NCI-H446 (cell line): ENCODE results near the gene LRRC8A.
"Not testable (repeated sequence)": the region's sequence is repeated elsewhere in the genome, so short reads cannot be mapped to it uniquely, and the experiment has no call there.

Experiments used
- DNase-seq, 2 experiments: peaks; one replicate each; lab custom pipeline; 2025; lab: John Stamatoyannopoulos, UW

Gene LRRC8A

DNA sequence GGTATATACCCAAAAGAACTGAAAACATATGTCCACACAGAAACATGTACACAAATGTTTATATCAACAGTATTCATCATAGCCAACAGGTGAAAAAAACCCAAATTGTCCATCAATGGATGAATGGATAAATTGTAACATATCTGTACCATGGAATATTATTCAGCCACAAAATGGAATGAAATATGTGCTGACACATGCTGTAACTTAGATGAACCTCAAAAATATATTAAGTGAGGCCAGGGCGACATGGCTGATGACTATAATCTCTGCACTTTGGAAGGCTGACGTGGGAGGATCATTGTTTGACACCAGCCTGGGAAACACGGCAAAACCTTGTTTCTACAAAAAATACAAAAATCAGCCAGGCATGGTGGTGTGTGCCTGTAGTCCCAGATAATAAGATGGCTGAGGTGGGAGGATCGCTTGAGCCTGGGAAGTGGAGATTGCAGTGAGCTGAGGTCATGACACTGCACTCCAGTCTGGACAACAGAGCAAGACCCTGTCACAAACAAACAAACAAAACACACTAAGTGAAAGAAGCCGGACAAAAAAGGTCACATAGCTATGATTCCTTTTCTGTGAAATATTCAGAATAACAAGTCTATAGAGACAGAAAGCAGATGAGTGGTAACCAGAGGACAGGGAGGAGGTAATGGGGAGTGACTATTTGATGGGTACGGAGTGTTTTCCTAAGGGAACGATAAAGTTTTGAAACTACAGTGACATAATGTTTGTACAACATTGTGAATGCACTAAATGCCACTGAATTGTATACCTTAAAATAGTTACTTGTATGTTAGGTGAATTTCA is 11.6 kb upstream of the LRRC8A start:
- no peak for DNase-seq

DNA sequence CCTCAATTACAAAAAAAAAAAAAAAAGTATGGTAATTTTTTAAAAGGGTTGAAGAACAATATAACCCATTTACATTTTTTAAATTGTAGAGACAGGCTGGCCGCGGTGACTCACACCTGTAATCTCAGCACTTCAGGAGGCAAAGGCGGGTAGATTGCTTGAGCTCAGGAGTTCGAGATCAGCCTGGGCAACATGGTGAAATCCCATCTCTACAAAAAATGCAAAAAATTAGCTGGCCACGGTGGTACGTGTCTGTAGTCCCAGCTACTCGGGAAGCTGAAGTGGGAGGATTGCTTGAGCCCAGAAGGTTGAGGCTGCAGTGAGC is 11.0 kb upstream of the LRRC8A start:
- DNase-seq, result not testable (repeated sequence)

DNA sequence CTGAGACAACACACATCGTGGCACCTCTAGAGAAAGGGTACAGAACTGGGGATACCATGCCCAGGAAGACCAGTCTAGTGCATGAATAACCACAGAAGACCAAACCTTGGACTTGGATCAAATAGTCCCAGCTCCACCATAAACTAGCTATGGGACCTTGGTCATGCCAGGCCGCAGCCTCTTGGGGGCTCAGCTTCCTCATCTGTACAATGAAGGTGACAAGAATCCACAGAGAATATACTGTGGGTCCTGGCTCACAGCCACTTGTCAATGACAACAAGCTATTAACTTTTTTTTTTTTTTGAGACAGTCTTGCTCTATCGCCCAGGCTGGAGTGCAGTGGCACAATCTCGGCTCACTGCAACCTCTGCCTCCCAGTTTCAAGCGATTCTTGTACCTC is 4.1 kb upstream of the LRRC8A start:
- DNase-seq, result no peak

DNA sequence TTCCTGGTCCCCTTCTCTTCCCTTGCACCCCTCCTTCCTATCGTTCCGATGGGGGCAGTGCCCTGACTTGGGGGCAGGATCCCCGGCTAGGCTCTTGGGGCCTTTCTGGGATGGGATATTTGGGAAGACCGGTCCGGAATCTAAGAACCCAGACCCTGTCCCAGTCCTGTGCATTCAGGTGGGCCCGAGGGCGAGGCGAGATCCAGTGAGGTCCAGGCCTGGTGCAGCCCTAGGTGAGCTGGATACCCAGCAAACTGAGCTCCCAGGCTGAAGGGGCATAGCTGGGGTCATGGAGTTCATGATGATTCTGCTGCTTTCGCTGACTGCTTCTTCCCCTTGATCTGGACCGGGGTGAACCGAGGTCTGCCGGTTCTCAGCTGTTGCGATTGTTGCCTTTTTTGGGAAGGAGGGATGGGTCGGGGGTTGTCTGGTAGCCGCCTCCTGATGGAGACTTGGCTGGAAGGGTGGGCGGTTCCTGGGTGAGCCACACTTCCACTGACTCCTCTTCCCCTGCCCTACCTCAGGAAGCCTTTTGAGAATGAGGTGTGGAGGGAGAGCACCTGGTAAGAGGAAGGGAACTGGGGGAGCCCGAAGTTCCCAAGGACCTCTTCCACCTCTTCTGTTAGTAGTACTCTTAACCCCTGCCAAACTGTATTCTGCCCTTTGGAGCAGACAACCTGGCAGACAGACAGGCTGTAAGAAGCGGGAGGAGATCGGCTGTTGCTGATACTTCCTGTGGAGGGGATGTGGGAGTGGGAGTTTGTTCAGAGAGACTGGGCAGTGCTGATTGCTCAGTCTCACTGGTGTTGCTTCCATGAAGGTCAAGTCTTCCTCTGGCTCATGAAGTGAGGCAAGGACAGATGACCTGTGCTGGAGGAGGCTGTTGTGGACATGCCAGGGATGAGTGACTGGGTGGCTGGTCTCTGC is 1.0 kb downstream of the LRRC8A start:
- DNase-seq, result no peak

DNA sequence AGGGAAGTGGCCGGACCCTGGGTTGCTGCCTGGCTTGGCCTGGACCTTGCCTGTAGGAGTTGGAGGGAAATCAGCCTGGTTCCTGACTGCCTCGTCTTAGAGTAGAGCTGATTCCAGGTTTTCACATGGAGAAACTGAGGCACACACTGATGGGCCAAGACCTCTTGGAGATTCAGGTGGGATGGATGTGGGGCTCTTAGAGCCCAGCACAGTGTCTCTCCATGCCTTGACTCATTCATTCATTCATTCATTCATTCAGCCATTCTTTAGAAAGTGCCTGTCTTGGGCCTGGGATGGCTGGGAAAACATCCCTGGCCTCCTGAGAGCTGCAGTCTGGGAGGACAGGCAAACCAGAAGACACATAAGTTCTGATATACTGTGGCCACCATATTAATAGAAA is 2.2 kb downstream of the LRRC8A start:
- DNase-seq, result no peak

DNA sequence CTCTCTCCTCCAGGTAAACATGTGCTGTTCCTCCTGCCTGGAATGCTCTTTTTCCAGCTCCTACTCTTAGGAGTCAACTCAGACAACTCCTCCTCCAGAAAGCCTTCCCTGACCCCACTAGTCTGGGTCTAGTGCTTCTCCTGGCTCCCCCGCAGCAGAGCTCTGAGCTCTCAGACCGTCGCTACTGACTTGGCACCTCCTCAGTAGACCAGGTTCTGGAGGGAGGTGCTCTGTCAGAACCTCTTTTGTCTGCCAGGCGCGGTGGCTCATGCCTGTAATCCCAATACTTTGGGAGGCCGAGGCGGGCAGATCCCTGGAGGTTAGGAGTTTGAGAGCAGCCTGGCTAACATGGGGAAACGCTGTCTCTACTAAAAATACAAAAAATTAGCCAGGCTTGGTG is 3.4 kb downstream of the LRRC8A start:
- DNase-seq, result no peak

DNA sequence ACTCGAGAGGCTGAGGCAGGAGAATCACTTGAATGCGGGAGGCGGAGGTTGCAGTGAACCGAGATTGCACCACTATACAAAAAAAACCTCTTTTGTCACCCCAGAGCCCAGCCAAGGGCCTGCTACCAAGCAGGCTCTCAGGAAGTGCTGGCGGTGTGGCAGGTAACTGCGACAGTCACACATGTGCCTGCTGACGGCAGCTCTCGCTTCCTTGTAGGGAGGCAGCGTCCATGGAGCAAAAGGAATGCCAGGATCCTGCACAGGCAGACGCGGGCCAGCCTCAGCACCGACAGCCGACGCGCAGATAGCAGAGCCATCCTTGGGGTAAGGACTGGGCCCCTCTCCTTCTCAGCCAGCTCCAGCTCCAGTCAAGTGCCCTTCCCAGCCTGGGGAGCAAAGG is 3.9 kb downstream of the LRRC8A start:
- no peak for DNase-seq

DNA sequence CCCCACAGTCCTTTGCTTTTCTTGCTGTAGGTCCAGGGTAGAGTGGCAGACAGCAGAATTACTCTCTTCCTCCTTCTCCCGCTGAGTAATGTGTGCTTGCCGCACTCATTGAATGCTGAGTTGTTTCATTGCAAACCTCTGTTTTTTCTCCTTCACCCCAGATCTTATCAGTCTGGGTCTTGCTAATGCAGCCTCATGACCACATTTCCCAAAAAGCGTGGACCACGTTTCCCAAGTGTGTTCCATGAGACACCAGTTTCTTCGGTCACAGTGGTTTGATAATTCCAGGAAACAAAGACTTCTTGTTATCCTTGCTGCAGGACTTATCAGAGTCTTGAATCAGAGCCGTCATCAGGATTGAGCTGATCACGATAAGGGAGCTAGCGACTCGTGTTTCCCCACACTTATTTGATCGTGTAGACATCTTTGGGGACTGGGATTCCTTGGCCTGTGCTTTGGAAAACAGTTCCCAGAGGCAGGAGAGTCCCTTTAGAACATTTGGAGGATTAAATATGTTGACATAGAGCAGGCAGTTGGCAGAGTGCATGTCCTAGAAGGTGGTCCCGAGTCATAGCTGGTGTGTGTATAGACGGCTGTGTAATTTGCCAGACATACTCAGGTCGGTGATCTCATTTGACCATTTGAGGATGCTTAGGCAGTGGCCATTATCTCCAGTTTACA is 4.4 kb downstream of the LRRC8A start:
- no peak for DNase-seq

DNA sequence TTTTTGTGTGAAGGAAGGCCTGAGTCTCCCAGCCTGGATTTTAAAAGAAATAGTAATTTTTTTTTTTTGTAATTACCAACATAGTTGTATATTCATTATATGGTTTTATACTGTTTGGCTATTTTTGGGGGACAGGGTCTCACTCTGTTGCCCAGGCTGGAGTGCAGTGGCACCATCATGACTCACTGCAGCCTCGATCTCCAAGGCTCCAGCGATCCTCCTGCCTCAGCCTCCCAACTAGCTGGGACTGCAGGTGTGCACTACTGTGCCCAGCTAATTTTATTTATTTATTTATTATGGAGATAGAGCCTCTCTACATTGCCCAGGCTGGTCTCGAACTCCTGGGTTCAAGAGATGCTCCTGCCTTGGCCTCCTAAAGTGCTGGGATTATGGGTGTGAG is 5.1 kb downstream of the LRRC8A start:
- DNase-seq, result no peak

DNA sequence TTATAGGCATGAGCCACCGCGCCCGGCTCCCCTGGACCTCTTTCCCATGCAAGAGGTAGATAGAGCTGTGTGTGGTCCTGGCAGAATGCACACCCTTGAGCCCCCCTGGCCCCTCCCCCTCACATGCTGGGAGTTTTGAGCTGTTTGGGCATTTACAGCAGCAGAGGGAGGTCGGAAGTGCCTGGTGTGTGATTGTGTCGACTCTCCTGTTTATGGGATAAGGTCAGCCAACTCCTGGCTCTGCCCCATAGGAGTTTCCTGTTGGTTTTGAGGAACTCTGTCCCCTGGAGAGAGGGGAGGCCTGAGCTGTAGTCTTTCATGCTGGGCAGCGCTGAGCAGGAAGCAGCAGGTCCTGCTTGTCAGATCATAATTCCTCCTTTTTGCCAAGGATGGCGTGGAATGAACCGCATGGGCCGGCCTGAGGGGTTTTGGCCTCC is 6.0 kb downstream of the LRRC8A start:
- no peak for DNase-seq

DNA sequence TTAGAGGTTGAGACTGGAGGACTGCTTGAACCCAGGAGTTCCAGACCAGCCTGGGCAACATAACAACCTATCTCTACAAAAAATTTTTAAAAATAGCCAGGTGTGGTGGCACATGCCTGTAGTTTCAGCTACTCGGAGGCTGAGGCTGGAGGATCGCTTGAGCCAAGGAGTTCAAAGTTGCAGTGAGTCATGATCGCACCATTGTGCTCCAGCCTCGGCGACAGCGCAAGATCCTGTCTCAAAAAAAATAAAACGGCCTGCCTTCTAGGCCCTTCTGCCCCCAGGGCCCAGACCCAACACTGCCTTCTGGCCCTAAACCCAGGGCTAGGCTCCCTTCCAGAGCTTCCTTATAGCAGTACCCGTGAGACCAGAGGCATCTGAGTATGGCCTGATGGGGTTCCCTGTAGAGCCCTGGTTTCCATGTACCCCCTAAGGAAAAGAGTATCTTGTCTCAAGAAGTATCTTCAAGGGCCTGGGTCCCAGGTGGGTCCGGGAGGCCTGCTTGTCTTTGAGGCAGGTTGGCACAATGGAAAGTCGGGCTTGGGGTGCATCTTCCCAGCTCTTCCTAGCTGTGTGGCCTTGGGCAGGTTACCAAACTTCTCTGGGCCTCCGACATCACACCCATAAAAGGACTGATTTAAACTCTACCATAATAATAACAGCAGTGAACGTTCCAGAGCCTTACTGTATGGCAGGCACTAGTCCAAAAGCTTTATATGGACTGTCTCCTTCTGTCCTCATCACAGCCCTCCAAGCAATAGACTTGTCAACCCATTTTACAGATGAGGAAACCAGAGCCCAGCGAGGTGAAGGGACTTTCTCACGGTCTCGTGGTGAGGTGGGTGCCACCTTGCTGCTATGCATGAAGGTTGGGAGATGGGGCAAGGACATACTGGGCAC is 9.6 kb downstream of the LRRC8A start:
- DNase-seq, result no peak

DNA sequence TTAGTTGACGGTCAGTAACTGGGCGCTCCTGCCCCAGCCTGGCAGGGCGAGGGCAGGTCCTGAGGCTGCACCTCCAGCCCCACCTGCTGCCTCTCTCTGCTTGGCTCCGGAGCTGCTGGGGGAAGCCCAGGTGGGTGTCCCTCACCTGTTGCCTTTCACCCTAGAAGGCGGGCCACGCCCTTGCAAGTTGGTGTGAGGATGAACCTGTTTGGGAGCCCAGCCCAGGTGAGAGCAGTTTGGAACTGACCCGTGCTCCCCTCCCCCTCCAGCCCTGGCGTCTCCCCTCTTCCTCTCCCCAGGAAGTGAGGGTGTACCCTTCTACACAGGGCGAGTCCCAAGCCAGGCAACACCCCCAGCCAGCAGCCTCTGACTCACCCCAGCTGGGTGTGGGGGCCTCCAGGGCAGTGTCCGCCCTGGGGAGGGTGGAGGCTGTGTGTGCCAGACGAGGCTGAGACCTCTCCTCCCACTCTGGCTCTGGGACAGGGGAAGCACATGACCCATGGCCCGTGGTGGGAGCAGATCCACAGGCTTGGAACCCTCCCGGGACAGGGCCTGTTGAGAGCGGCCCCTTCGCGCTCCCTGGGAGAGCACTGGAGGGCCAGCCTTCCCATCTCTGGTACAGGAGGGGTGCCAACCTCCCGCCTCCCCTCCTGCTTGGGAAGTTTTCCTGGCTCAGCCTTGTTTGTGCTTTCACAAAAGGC is 10.4 kb downstream of the LRRC8A start:
- peak in 1 of 2 experiments; percentile 11 for DNase-seq

DNA sequence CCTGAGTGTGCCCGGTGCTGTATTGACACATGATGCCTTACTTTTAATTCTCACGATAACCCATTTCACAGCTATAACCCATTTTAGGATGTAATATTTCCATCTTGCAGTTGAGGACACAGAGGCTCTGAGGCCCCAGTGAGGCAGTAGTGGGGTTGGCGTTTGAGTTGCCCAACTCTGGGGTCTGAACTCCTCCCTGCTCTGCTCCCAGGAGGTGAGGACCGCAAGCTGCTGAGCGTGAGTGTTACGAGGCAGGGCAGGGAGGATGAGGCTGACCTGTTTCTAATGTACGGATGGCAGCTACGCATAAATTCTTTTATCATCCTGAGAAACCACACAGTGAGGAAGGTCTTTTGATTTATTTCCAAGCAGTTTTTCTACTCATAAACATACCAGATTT is 11.4 kb downstream of the LRRC8A start:
- no peak for DNase-seq

DNA sequence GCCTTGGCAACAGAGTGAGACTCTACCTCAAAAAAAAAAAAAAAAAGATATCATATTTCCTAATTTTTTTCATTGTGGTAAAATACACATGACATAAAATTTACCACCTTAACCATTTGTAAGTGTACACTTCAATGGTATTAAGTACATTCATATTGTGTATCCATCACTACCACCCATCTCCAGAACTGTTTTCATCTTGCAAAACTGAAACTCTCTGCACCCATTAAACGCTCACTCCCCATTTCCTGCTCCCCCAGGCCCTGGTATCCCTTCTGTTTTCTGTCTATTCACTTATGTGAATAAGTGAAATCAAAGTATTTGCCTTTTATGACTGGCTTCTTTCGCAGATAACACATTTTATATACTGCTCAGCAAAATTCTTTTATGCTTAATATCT is 12.8 kb downstream of the LRRC8A start:
- no peak for DNase-seq

DNA sequence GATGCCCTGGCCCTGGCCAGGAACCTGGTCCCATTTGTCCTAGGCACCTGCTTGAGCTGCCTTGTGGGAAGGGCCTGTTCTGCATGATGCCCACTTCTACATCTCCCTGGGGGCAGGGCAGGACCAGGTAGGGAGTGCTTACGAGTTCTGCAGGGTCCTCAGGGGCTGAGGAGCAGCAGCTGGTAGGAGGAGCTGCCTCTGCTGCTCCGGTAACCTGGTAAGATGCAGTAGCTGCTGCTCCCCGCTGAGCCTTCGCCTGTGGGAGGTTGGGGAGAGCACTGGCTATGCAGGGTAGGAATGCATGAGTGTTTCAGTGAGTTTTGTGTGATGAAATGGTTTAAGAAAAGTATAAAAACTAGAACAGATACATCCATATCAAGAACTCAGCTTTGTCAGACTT is 13.6 kb downstream of the LRRC8A start:
- DNase-seq, result no peak

DNA sequence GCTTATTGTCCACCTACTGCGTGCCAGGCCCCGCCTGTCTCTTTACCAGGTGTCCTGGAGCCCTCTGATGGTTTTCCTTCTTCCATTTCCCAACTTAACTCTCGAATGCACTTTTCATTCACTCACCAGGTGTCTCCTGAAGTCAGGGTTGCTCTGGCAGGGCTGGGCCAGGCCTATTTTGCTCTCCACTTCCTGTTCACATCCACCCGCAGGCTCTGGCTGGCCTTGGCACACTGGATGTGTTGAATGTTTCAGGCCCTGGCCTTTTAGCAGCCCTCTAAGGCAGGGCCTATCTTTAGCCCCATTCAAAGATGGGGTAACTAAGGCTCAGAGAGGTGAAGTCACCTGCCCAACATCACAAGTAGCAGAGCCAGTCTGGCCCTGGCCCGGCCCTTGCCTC is 16.4 kb downstream of the LRRC8A start:
- DNase-seq, result no peak

DNA sequence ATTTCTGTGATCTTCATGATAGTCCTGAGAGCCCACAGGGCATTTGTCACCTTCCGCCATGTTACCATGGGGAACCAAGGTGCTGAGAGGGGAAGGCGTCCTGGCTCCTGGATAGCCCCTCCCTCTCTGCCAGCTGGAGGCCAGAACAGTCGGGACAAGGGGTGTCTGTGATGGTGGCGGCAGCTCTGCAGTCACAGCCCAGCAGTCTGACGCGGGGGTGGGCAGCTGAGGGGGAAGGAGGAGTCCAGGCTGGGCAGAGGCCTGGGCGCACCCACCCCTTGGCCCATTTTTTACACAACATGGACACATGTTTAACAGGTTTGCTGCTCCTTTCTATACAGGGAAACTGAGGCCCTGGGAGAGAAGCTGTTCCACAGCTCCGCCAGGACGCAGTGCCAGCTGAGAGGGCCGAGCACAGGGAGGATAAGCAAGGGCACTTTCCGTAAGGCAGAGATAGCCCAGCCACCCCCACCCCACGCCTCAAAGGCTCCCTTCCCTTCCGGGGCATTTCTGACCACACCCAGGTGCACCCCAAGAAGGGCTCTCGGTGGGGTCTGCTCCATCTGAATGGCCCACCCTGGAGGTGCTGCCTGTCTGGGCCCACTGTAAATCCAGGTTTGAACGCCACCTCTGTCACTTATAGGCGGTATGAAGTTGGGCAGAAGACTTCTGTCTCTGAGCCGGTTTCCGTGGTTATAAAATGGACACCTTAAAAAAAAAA is 17.1 kb downstream of the LRRC8A start:
- no peak for DNase-seq

DNA sequence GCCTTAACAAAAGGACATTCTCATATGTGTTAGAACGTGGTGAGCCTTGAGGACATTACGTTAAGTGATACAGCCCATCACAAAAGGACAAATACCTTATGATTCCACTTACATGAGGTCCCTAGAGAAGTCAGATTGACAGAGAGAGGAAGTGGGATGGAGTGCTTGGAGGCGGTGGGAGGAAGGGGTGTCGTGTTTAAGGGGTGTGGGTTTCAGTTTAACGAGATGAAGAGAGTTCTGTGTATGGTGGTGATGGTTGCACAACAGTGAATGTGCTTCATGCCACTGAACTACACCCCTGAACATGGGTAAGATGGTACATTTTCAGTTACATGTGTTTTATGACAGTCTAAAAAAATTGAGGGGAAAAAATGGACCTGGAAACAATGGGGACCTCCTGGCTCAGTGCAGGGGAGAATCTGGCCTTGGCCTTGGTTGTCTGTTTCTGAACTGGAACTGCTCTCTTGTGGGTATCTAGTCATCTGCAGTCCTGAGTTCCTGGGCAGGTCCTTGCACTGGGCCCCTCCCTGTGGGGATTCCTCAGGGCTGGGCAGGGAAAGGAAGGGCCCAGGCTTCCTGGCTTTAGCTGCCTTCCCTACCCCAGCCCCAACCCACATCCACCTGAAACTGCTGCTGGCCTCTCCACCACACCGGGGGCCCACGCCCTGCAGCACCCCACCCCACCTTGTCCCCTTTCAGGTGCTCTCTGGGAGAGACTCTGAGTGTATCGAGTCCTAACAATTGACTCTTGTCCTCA is 17.8 kb downstream of the LRRC8A start:
- no peak for DNase-seq

DNA sequence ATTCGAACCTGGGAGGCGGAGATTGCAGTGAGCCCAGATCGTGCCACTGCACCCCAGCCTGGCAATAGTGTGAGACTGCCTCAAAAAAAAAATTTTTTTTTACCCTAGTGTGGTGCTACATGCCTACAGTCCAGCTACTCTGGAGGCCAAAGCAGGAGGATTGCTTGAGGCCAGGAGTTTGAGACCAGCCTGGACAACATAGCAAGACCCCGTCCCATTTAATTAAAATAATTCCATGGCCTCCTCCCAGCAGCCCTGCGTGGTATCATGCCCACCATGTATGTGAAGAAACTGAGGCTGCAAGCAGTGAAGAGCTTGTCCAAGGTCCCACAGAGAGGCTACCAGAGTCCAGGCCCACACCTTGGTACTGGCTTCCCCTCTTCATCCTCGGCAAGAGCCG is 19.4 kb downstream of the LRRC8A start:
- DNase-seq, result no peak

DNA sequence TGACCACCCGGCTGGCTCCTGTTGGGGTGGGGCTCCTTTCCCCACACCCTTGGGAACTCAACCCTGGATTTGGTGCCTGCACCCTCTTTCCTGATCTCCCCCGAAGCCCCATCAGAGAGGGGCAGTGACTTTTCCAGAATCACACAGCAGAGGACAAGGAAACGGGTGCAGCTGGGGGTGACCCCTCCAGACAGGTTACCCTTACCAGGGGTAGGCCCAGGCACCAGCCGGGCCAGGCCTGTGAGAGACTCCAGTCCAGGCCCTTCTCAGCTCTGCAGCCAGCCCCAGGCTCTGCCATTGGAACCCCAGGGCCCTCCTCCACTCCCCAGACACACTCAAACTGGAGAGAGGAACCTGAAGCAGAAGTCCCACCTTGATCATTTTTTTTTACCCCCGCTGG is 19.9 kb downstream of the LRRC8A start:
- no peak for DNase-seq
